ENCODE results near the gene YAF2. TPM values are rescaled to one million over a fixed set of nuclear protein-coding genes. Genes with fewer than 3 reads are reported as not detected.

The YAF2 gene
- polyA plus RNA-seq, 1 experiment: 16.5 TPM

DNA sequence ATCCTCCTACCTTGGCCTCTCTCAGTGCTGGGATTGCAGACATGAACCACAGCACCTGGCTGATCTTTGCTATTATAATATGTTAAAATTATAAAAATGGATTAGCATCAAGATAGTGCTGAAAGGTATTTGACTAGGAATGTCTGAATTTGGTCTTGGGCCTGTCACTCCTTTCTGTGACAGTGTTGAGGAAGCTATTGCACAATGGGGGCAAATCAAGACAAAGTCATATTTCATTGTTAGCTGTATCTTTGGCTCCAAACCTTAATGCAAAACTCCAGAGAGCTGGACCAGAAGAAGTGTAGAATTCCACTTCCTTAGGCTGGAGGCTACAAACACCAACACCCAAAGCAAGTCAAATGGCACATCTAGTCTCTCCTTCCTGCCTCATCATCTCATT, 45.7 kb upstream of the YAF2 start:
- H3K9me3 ChIP-seq (ENCODE audit: control insufficient read depth, insufficient read depth, low read length): no peaks in the 10 kb centered on the region; the same call in 1 of the 2 replicates
- DNase-seq (ENCODE audit: low read depth, low spot score): no peak
- no peak overlapping the region for H3K4me3 ChIP-seq (ENCODE audit: low read depth, low read length)
- peaks cover 2% of the 10 kb centered on the region for H3K27me3 ChIP-seq (ENCODE audit: control insufficient read depth, insufficient read depth, low read length)
- ChIA-PET POLR2A (no interaction called here), CTCF (interaction anchor here (1.2 kb wide), 1 partner anchor 260 kb away, joined by 3 read pairs; no protein-coding TSS in a partner anchor)
- H3K27ac ChIP-seq (ENCODE audit: low read depth, low read length): no peak overlapping the region
- TF ChIP-seq, protein P1, sequence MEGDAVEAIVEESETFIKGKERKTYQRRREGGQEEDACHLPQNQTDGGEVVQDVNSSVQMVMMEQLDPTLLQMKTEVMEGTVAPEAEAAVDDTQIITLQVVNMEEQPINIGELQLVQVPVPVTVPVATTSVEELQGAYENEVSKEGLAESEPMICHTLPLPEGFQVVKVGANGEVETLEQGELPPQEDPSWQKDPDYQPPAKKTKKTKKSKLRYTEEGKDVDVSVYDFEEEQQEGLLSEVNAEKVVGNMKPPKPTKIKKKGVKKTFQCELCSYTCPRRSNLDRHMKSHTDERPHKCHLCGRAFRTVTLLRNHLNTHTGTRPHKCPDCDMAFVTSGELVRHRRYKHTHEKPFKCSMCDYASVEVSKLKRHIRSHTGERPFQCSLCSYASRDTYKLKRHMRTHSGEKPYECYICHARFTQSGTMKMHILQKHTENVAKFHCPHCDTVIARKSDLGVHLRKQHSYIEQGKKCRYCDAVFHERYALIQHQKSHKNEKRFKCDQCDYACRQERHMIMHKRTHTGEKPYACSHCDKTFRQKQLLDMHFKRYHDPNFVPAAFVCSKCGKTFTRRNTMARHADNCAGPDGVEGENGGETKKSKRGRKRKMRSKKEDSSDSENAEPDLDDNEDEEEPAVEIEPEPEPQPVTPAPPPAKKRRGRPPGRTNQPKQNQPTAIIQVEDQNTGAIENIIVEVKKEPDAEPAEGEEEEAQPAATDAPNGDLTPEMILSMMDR (IDR thresholded peaks at IDR 0.05; ENCODE audit: low read depth, low read length): no peak

DNA sequence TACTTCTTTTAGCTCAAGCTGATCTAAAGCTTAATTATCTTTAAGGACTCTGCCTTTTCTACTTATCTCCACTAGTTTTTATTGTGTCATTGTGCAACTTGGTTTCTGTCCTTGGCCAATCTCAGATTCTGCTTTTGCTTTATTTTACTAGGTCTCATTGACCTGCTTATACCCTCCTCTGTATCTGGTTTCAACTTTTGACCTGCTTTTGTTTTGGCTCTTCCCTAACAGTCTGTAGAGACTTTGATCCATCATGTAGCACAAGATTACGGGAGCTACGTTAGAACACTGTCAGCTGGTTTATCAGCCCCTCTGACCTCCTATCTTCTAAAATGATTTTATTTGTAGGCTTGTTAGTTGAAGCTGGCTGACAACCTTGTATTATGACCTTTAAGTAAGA, 44.2 kb upstream of the YAF2 start:
- H3K9me3 ChIP-seq (ENCODE audit: control insufficient read depth, insufficient read depth, low read length): no peaks in the 10 kb centered on the region; the same call in 1 of the 2 replicates

DNA sequence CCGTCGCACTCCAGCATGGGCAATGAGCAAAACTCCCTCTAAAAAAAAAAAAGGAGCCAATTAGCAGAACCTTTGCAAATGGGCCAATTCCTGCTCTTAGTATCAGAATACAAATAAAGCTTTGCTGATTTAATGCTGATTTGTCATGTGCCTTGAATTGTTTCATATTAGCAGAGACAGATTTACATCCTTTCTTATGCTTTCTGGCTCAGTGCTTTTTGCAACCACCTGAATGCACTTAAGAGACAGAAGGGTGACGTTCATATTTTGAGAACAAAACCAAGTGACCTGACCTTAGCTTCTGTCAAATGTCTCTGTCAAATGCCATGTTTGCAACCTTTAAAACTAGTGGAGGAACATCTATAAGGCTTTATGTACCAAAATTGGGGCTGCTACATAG, 43.8 kb upstream of the YAF2 start:
- Histone ChIP-seq H3K27ac (ENCODE audit: low read depth, low read length) (no peak overlapping the region), H3K9me3 (ENCODE audit: control insufficient read depth, insufficient read depth, low read length) (no peaks in the 10 kb centered on the region; the same call in 1 of the 2 replicates), H3K27me3 (ENCODE audit: control insufficient read depth, insufficient read depth, low read length) (peaks cover 3% of the 10 kb centered on the region), H3K4me3 (ENCODE audit: low read depth, low read length) (no peak overlapping the region)
- ChIA-PET CTCF (no interaction called here), POLR2A (no interaction called here)
- no peak for DNase-seq (ENCODE audit: low read depth, low spot score)
- TF ChIP-seq, protein P1 (IDR thresholded peaks at IDR 0.05; ENCODE audit: low read depth, low read length): no peak

More for the DNA sequence above, 44.2 kb upstream of the YAF2 start:
- Histone ChIP-seq H3K4me3 (ENCODE audit: low read depth, low read length) (no peak overlapping the region), H3K27me3 (ENCODE audit: control insufficient read depth, insufficient read depth, low read length) (peaks cover 2% of the 10 kb centered on the region), H3K27ac (ENCODE audit: low read depth, low read length) (no peak overlapping the region)
- ChIA-PET CTCF (no interaction called here), POLR2A (no interaction called here)
- TF ChIP-seq, protein P1 (IDR thresholded peaks at IDR 0.05; ENCODE audit: low read depth, low read length): no peak
- no peak for DNase-seq (ENCODE audit: low read depth, low spot score)

DNA sequence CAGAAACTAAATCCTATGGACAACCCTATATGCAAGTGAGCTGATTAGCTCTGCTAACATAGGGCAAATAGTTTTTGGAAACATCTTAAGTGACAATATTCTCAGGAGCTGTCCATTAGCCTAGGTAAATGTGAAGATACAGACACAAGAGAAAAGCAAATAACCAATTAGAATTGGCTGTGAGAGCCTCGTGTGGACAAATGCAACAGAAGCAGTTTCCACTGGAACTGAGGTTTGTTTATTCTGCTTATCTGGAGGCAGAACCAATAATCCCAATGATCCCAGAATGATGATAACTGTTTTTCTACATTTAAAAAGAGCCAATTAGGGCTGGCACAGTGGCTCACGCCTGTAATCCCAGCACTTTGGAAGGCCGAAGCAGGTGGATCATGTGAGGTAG, 43.2 kb upstream of the YAF2 start:
- CTCF ChIA-PET: no interaction called here
- POLR2A ChIA-PET: no interaction called here
- Histone ChIP-seq H3K4me3 (ENCODE audit: low read depth, low read length) (no peak overlapping the region), H3K27ac (ENCODE audit: low read depth, low read length) (no peak overlapping the region), H3K27me3 (ENCODE audit: control insufficient read depth, insufficient read depth, low read length) (peaks cover 3% of the 10 kb centered on the region), H3K9me3 (ENCODE audit: control insufficient read depth, insufficient read depth, low read length) (no peaks in the 10 kb centered on the region)
- TF ChIP-seq, protein P1 (IDR thresholded peaks at IDR 0.05; ENCODE audit: low read depth, low read length): no peak
- DNase-seq (ENCODE audit: low read depth, low spot score): no peak

DNA sequence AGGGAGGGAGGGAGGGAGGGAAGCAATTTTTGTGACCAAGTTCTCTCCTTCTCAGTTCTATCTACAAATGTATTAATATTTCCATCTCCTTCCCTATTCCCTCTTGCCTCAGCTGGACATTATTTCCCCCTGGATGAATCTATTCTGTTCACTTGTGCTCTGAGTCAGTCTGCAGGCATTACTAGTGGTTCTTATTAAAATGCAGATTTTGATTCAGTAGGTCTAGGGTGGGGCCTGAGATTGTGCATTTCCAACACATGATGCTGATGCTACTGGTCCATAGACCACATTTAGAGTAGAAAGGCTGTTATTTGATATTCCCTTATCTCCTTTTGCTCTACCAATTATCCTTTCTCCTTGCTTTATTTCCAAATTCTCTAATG, 40.1 kb upstream of the YAF2 start:
- Histone ChIP-seq H3K4me3 (ENCODE audit: low read depth, low read length) (no peak overlapping the region), H3K9me3 (ENCODE audit: control insufficient read depth, insufficient read depth, low read length) (peaks cover 8% of the 10 kb centered on the region), H3K27ac (ENCODE audit: low read depth, low read length) (no peak overlapping the region), H3K27me3 (ENCODE audit: control insufficient read depth, insufficient read depth, low read length) (peaks cover 3% of the 10 kb centered on the region)
- CTCF ChIA-PET: no interaction called here
- POLR2A ChIA-PET: no interaction called here
- DNase-seq (ENCODE audit: low read depth, low spot score): no peak
- TF ChIP-seq, protein P1 (IDR thresholded peaks at IDR 0.05; ENCODE audit: low read depth, low read length): no peak

All from AG04450 (cell line).